ENCODE measurements around the gene SLC17A5. TPM values are rescaled to one million over a fixed set of nuclear protein-coding genes. Genes with fewer than 3 reads are reported as not detected.
"Not testable (repeated sequence)": the region's sequence is repeated elsewhere in the genome, so short reads cannot be mapped to it uniquely, and the experiment has no call there.

SLC17A5 gene
- total and polyA plus RNA-seq, 10 of the 15 experiments (the other 5 are each of a cell fraction or from before 2014, with no cell fraction given), result 2.3 to 7.2 (median 5.0) TPM

- no peak for TF ChIP-seq ZBTB4 (CRISPR knock-in tag; IDR thresholded peaks at IDR 0.05)
Observed at GRCh38 chr6:73680289-73680918, 26.6 kb upstream of the SLC17A5 start (continued).

- H3K9ac ChIP-seq (ENCODE audit: control insufficient read depth, insufficient read depth, low read length); FAIRE-seq; H3K4me2 ChIP-seq (ENCODE audit: control insufficient read depth, insufficient read depth); H3K79me2 ChIP-seq (ENCODE audit: control insufficient read depth, insufficient read depth, low read length); BruUV-seq (replicated peaks); H3K4me1 ChIP-seq (ENCODE audit: control insufficient read depth, insufficient read depth, low read length); H3K27me3 ChIP-seq (replicated peaks in 1 of 2; ENCODE audit: control insufficient read depth in 2 of 2, insufficient read depth in 2 of 2, low read length in 1 of 2); H4K20me1 ChIP-seq (ENCODE audit: control insufficient read depth, insufficient read depth); H3K9me3 ChIP-seq (replicated peaks; ENCODE audit: control insufficient read depth, insufficient read depth, low read length); H2AFZ ChIP-seq (ENCODE audit: control insufficient read depth, low read depth, low read length); H3K27ac ChIP-seq (ENCODE audit: control insufficient read depth, insufficient read depth); H3K4me3 ChIP-seq; DNase-seq (ENCODE audit: low read depth, low spot score); H3K36me3 ChIP-seq (ENCODE audit: control insufficient read depth in 2 of 2, insufficient read depth in 2 of 2, low read length in 1 of 2); POLR2A ChIA-PET; ATAC-seq: not testable (repeated sequence)
- ChIA-PET SMC1A (ENCODE audit: uncharacterized antibody, unreplicated experiment) (interaction anchor here (1.5 to 10.3 kb wide), 2 partner anchors 51 to 57 kb away, joined by 7 to 120 read pairs; no protein-coding TSS in a partner anchor), RAD21 (ENCODE audit: unreplicated experiment) (interaction anchor here (1.0 kb wide), 1 partner anchor 53 kb away, joined by 3 read pairs; no protein-coding TSS in a partner anchor), CTCF (interaction anchor here (1.1 to 11.8 kb wide), 4 partner anchors 27 to 59 kb away, joined by 3 to 213 read pairs (median 4); no protein-coding TSS in a partner anchor)
- in situ Hi-C loops (cut with MboI), result loop anchor here (5.0 to 10.0 kb wide), 2 partner anchors 52 to 1535 kb away; no protein-coding TSS in a partner anchor
- 45% methylated on average over 5 of the region's 5 CpGs for WGBS (ENCODE audit: insufficient coverage, insufficient replicate concordance, low lambda C conversion rate, missing lambda C conversion rate)
- intact Hi-C loops (cut with micrococcal nuclease; ENCODE audit: unreplicated experiment), result loop anchor here (5.0 kb wide), 1 partner anchor 1527 kb away; the partner anchor contains the start of gene COL12A1
Observed at GRCh38 chr6:73679846-73680245, 26.1 kb upstream of the SLC17A5 start.
